Keratinocyte (primary cell): Measurements from ENCODE around the gene G6PC2. TPM values are rescaled to one million over a fixed set of nuclear protein-coding genes. Genes with fewer than 3 reads are reported as not detected.

ENCODE experiments used
- DNase-seq: peaks from one replicate; pipeline ENCODE4 v3.0.0-alpha.2; 2011; ENCODE audit warnings: low read depth, missing footprints, low spot score
- FAIRE-seq: peaks from 2 replicates; lab custom pipeline; 2011; peaks lifted over from hg19 to GRCh38; lab: Jason Lieb, UNC
- H2AFZ ChIP-seq: 2 replicates; pipeline ENCODE4 v1.6.0; 2012; ENCODE audit warnings: low read length, control low read depth, inconsistent platforms; ENCODE audit not compliant: control insufficient read depth
- H3K27ac ChIP-seq: 2 replicates; pipeline ENCODE4 v1.5.1; 2011; ENCODE audit warnings: low read length; ENCODE audit not compliant: control insufficient read depth, insufficient read depth
- H3K27me3 ChIP-seq: 3 replicates; pipeline ENCODE4 v1.6.0; 2011; ENCODE audit warnings: low read length; ENCODE audit not compliant: control insufficient read depth, insufficient read depth; ENCODE audit errors: extremely low read depth
- H3K36me3 ChIP-seq, 2 experiments: 2 replicates in 1 of 2; 3 replicates in 1 of 2; pipeline ENCODE4 v1.5.1; 2011; ENCODE audit warnings: low read length in 2 of 2, mild to moderate bottlenecking in 1 of 2; ENCODE audit not compliant: control insufficient read depth in 2 of 2, insufficient read depth in 2 of 2; ENCODE audit errors: extremely low read depth in 1 of 2
- H3K4me1 ChIP-seq: 3 replicates; pipeline ENCODE4 v1.5.1; 2011; ENCODE audit warnings: low read length; ENCODE audit not compliant: control insufficient read depth, insufficient read depth; ENCODE audit errors: extremely low read depth
- H3K4me2 ChIP-seq: 3 replicates; pipeline ENCODE4 v1.6.0; 2011; ENCODE audit warnings: low read depth, low read length; ENCODE audit not compliant: control insufficient read depth, insufficient read depth; ENCODE audit errors: extremely low read depth
- H3K4me3 ChIP-seq, 3 experiments: fragments of 200-600 bp in 1 of 3; sonication (generic) in 1 of 3; 2 replicates in 2 of 3; 3 replicates in 1 of 3; pipeline ENCODE4 v1.5.1; 2011 to 2016; ENCODE audit warnings: low read length in 3 of 3, mild to moderate bottlenecking in 3 of 3, control low read depth in 2 of 3, inconsistent platforms in 1 of 3, low read depth in 1 of 3, mixed read lengths in 1 of 3, mixed run types in 1 of 3, moderate library complexity in 1 of 3; ENCODE audit not compliant: control insufficient read depth in 2 of 3, insufficient read depth in 2 of 3; ENCODE audit errors: extremely low read depth in 1 of 3
- H3K79me2 ChIP-seq: 2 replicates; pipeline ENCODE4 v1.6.0; 2012; ENCODE audit warnings: low read length; ENCODE audit not compliant: control insufficient read depth, insufficient read depth
- H3K9ac ChIP-seq: 3 replicates; pipeline ENCODE4 v1.6.0; 2011; ENCODE audit warnings: low read length; ENCODE audit not compliant: control insufficient read depth, insufficient read depth; ENCODE audit errors: extremely low read depth
- H3K9me1 ChIP-seq: 3 replicates; pipeline ENCODE4 v1.6.0; 2011; ENCODE audit warnings: low read length; ENCODE audit not compliant: control insufficient read depth, insufficient read depth; ENCODE audit errors: extremely low read depth
- H3K9me3 ChIP-seq: 2 replicates; pipeline ENCODE4 v1.5.1; 2012; ENCODE audit warnings: low read depth, low read length; ENCODE audit not compliant: control insufficient read depth
- H4K20me1 ChIP-seq: 3 replicates; pipeline ENCODE4 v1.6.0; 2011; ENCODE audit warnings: low read length; ENCODE audit not compliant: control insufficient read depth, insufficient read depth; ENCODE audit errors: extremely low read depth
- EZH2 ChIP-seq: IDR thresholded peaks from one replicate; pipeline ENCODE4 v1.6.1; 2012; ENCODE audit warnings: inconsistent platforms, mild to moderate bottlenecking, low read length, moderate library complexity
- dilution Hi-C: fragments of 300-500 bp; cut with MboI; formaldehyde crosslinking; loops from one replicate; pipeline ENCODE4 v1.7.0; 2020; ENCODE audit warnings: low sequenced_read_pairs; ENCODE audit not compliant: extremely low pct_ligation_motif_present
- polyA plus RNA-seq, 5 experiments: library from polyadenylated mRNA; depleted of rRNA in 3 of 5; stranded (reverse) in 3 of 5; stranded (forward) in 1 of 5; unstranded in 1 of 5; fragments of >200 nt; gene quantifications; 1 replicate in 1 of 5; 2 replicates in 3 of 5; 3 replicates in 1 of 5; pipeline versions ENCODE4 v1.2.1 to v1.2.3, GENCODE V29; 2011 to 2012; ENCODE audit warnings: missing spikeins in 2 of 5, low read depth in 1 of 5, low replicate concordance in 1 of 5
- TF ChIP-seq, protein P1 (sequence below), 3 experiments: IDR thresholded peaks in 1 of 3; conservative IDR thresholded peaks in 1 of 3; optimal IDR thresholded peaks in 1 of 3; 2 replicates in 2 of 3; 3 replicates in 1 of 3; pipeline versions ENCODE3 to v1.5.1; 2011; ENCODE audit warnings: low read length in 3 of 3, mild to moderate bottlenecking in 3 of 3, moderate library complexity in 2 of 3, control low read depth in 1 of 3, inconsistent platforms in 1 of 3; ENCODE audit not compliant: insufficient read depth in 2 of 3; ENCODE audit errors: extremely low read depth in 1 of 3

G6PC2 gene
- polyA plus RNA-seq, 1 donor (not counting 4 experiments of a cell fraction or from before 2014, with no cell fraction given) = not detected

DNA sequence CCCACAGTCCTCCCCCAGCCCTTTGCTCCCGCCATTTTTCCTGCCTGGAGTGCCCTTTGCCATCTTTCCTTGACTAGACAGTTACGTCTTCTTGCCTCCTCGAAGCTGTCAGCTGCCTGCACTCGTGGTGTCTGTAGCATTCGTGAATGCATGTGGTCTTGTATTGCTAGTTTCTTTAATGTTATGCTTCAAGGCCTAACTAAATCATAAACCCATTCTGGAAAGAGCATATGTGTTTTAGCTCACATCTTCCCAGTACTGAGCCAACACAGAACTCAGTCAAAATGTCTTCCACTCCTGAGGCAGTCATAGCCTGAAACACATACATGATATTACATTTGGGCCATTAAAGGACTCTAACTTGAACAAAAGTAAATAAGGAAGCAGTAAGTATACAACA, 46.4 kb upstream of the G6PC2 start:
- TF ChIP-seq, protein P1, sequence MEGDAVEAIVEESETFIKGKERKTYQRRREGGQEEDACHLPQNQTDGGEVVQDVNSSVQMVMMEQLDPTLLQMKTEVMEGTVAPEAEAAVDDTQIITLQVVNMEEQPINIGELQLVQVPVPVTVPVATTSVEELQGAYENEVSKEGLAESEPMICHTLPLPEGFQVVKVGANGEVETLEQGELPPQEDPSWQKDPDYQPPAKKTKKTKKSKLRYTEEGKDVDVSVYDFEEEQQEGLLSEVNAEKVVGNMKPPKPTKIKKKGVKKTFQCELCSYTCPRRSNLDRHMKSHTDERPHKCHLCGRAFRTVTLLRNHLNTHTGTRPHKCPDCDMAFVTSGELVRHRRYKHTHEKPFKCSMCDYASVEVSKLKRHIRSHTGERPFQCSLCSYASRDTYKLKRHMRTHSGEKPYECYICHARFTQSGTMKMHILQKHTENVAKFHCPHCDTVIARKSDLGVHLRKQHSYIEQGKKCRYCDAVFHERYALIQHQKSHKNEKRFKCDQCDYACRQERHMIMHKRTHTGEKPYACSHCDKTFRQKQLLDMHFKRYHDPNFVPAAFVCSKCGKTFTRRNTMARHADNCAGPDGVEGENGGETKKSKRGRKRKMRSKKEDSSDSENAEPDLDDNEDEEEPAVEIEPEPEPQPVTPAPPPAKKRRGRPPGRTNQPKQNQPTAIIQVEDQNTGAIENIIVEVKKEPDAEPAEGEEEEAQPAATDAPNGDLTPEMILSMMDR (optimal IDR thresholded peaks at IDR 0.05 in 1 of 3, IDR thresholded peaks at IDR 0.05 in 1 of 3, conservative IDR thresholded peaks at IDR 0.05 in 1 of 3; ENCODE audit: extremely low read depth in 1 of 3, insufficient read depth in 2 of 3, low read length in 3 of 3) = no peak
- TF ChIP-seq EZH2 = no peak
- H3K9me1 ChIP-seq = no peaks in the 10 kb centered on the region
- H3K4me1 ChIP-seq = peaks cover 12% of the 10 kb centered on the region
- dilution Hi-C loops = no loop called here
- H3K9ac ChIP-seq = no peak overlapping the region
- H3K79me2 ChIP-seq = no peaks in the 10 kb centered on the region
- no peaks in the 10 kb centered on the region for H3K36me3 ChIP-seq
- H3K4me3 ChIP-seq = no peak overlapping the region
- H2AFZ ChIP-seq = no peak overlapping the region
- no peaks in the 10 kb centered on the region for H4K20me1 ChIP-seq
- no peaks in the 10 kb centered on the region for H3K9me3 ChIP-seq
- no peak overlapping the region for H3K4me2 ChIP-seq
- no peak overlapping the region for H3K27ac ChIP-seq
- FAIRE-seq (no peak), DNase-seq (no peak)
- H3K27me3 ChIP-seq = no peaks in the 10 kb centered on the region

DNA sequence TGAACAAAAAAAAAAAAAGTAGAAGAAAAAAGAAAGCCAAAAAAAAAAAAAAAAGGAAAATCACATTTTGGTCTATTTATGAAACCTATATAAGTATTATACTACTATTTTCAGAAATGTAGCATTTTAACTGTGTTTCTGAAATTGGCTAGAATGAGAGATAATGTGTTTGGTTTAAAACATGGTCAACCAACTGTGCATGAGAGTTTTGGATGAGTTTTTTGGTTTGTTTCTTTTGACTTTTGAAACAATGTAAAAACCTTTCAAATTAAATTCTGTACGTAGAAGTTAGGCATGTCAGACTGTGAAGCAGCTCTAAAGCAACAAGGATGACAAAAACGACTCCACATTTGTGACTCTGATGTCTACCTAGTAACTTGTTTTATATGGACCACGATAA, 45.5 kb upstream of the G6PC2 start:
- FAIRE-seq (no peak), DNase-seq (no peak)
- Histone ChIP-seq H3K4me1 (peaks cover 12% of the 10 kb centered on the region), H3K79me2 (no peaks in the 10 kb centered on the region), H3K4me3 (no peak overlapping the region), H4K20me1 (no peaks in the 10 kb centered on the region), H3K9me3 (no peaks in the 10 kb centered on the region), H3K4me2 (no peak overlapping the region), H3K9me1 (no peaks in the 10 kb centered on the region), H3K9ac (no peak overlapping the region), H3K36me3 (no peaks in the 10 kb centered on the region), H3K27me3 (no peaks in the 10 kb centered on the region), H3K27ac (no peak overlapping the region), H2AFZ (no peak overlapping the region)
- TF ChIP-seq EZH2 = no peak
- TF ChIP-seq, protein P1 (optimal IDR thresholded peaks at IDR 0.05 in 1 of 3, IDR thresholded peaks at IDR 0.05 in 1 of 3, conservative IDR thresholded peaks at IDR 0.05 in 1 of 3; ENCODE audit: extremely low read depth in 1 of 3, insufficient read depth in 2 of 3, low read length in 3 of 3) = no peak
- dilution Hi-C loops = no loop called here
